Tibial nerve (tissue), 4 donors: Measurements from ENCODE around the gene TMEM135. TPM values are rescaled to one million over a fixed set of nuclear protein-coding genes. Genes with fewer than 3 reads are reported as not detected.

Experiments
- DNase-seq, 2 donors: peaks; one replicate each; pipeline ENCODE4 v3.0.0-alpha.2; 2019; ENCODE audit warnings: low spot score in 2 of 2
- H3K27ac ChIP-seq, 4 donors: fragments of 200-600 bp; sonication (generic) in 3 of 4; one replicate each; pipeline ENCODE4 v1.5.1; 2017 to 2019; ENCODE audit warnings: mild to moderate bottlenecking in 1 of 4
- H3K27me3 ChIP-seq, 2 donors: fragments of 200-600 bp; sonication (generic) in 1 of 2; one replicate each; pipeline versions ENCODE4 v1.5.1 to v1.6.0; 2017 to 2019
- H3K36me3 ChIP-seq, 3 donors: fragments of 200-600 bp; sonication (generic); one replicate each; pipeline ENCODE4 v1.5.1; 2018 to 2019
- H3K4me1 ChIP-seq, 4 donors: fragments of 200-600 bp; sonication (generic) in 3 of 4; one replicate each; pipeline ENCODE4 v1.5.1; 2017 to 2019
- H3K4me3 ChIP-seq, 4 donors: fragments of 200-600 bp; sonication (generic) in 3 of 4; one replicate each; pipeline ENCODE4 v1.5.1; 2017 to 2019; ENCODE audit warnings: mild to moderate bottlenecking in 1 of 4, moderate library complexity in 1 of 4
- H3K9me3 ChIP-seq, 4 donors: fragments of 200-600 bp; sonication (generic) in 3 of 4; one replicate each; pipeline ENCODE4 v1.5.1; 2017 to 2019
- CTCF ChIP-seq, 5 experiments: fragments of 200-600 bp in 3 of 5; fragments of 450-650 bp in 2 of 5; sonication (generic) in 3 of 5; IDR thresholded peaks; one replicate each; pipeline ENCODE4 v1.5.1; 2016 to 2019; ENCODE audit warnings: antibody characterized with exemption in 5 of 5, mild to moderate bottlenecking in 3 of 5, moderate library complexity in 2 of 5
- EP300 ChIP-seq, 2 donors: sonication (generic); formaldehyde crosslinking; IDR thresholded peaks; one replicate each; pipeline ENCODE4 v1.6.1; 2017; ENCODE audit warnings: antibody characterized with exemption in 2 of 2, mild to moderate bottlenecking in 1 of 2
- POLR2A ChIP-seq, 2 donors: fragments of 450-650 bp; IDR thresholded peaks; one replicate each; pipeline ENCODE4 v1.6.1; 2017; ENCODE audit warnings: antibody characterized with exemption in 2 of 2, mild to moderate bottlenecking in 2 of 2, moderate library complexity in 2 of 2
- WGBS, 2 donors: methylation state at CpG; one replicate each; pipeline ENCODE4 v1.1.5; 2018; 5-methylcytosine and 5-hydroxymethylcytosine counted together
- total RNA-seq, 4 donors: library from RNA; depleted of rRNA; stranded (reverse); fragments of >200 nt; gene quantifications; one replicate each; pipeline ENCODE4 v1.1.0, GENCODE V29; 2016

TMEM135 gene
- total RNA-seq, 4 donors from 2014 or later, result 23.2 to 28.5 (median 25.6) TPM

- Histone ChIP-seq H3K9me3 (no peaks in the 10 kb centered on the region), H3K4me3 (no peak overlapping the region), H3K4me1 (peaks cover 0 to 13% (median 0%) of the 10 kb centered on the region in 4 donors), H3K36me3 (no peaks in the 10 kb centered on the region), H3K27ac (no peak overlapping the region), H3K27me3 (no peaks in the 10 kb centered on the region)
- no peak for DNase-seq
- TF ChIP-seq POLR2A (IDR thresholded peaks at IDR 0.05) (no peak), CTCF (IDR thresholded peaks at IDR 0.05) (no peak), EP300 (IDR thresholded peaks at IDR 0.05) (no peak)
- WGBS, 2 donors, result 75 to 84% methylated on average over 6 of the region's 6 CpGs
Observed at GRCh38 chr11:87359401-87359800, 321.7 kb downstream of the TMEM135 start.

GRCh38 chr11:87361891-87362290, 324.2 kb downstream of the TMEM135 start:
- H3K27ac ChIP-seq, result no peak overlapping the region
- H3K9me3 ChIP-seq, result no peaks in the 10 kb centered on the region
- WGBS, 2 donors, result 67 to 71% methylated on average over 5 of the region's 5 CpGs
- no peak overlapping the region for H3K4me3 ChIP-seq
- no peaks in the 10 kb centered on the region for H3K4me1 ChIP-seq
- H3K36me3 ChIP-seq, result no peaks in the 10 kb centered on the region
- TF ChIP-seq EP300 (IDR thresholded peaks at IDR 0.05), result no peak
- TF ChIP-seq POLR2A (IDR thresholded peaks at IDR 0.05), result no peak
- TF ChIP-seq CTCF (IDR thresholded peaks at IDR 0.05), result no peak
- no peak for DNase-seq
- H3K27me3 ChIP-seq, result no peaks in the 10 kb centered on the region

- no peak for DNase-seq
- Histone ChIP-seq H3K4me1 (peaks cover 0 to 3% (median 0%) of the 10 kb centered on the region in 4 donors), H3K36me3 (no peaks in the 10 kb centered on the region), H3K27ac (no peak overlapping the region), H3K4me3 (no peak overlapping the region), H3K9me3 (no peaks in the 10 kb centered on the region), H3K27me3 (no peaks in the 10 kb centered on the region)
- TF ChIP-seq EP300 (IDR thresholded peaks at IDR 0.05) (no peak), POLR2A (IDR thresholded peaks at IDR 0.05) (no peak), CTCF (IDR thresholded peaks at IDR 0.05) (no peak)
Observed at GRCh38 chr11:87366346-87366745, 328.6 kb downstream of the TMEM135 start.

GRCh38 chr11:87366763-87367405, 329.1 kb downstream of the TMEM135 start:
- Histone ChIP-seq H3K27ac (no peak overlapping the region), H3K4me1 (peaks cover 0 to 3% (median 0%) of the 10 kb centered on the region in 4 donors), H3K27me3 (no peaks in the 10 kb centered on the region), H3K9me3 (no peaks in the 10 kb centered on the region), H3K4me3 (no peak overlapping the region), H3K36me3 (no peaks in the 10 kb centered on the region)
- 73 to 84% methylated on average over 2 of the region's 2 CpGs for WGBS, 2 donors
- no peak for DNase-seq
- TF ChIP-seq CTCF (IDR thresholded peaks at IDR 0.05) (no peak), EP300 (IDR thresholded peaks at IDR 0.05) (no peak), POLR2A (IDR thresholded peaks at IDR 0.05) (no peak)

GRCh38 chr11:87368151-87368550, 330.4 kb downstream of the TMEM135 start:
- Histone ChIP-seq H3K27ac (no peak overlapping the region), H3K4me1 (peaks cover 0 to 5% (median 0%) of the 10 kb centered on the region in 4 donors), H3K9me3 (no peaks in the 10 kb centered on the region), H3K27me3 (no peaks in the 10 kb centered on the region), H3K36me3 (no peaks in the 10 kb centered on the region), H3K4me3 (no peak overlapping the region)
- TF ChIP-seq EP300 (IDR thresholded peaks at IDR 0.05), result no peak
- no peak for TF ChIP-seq CTCF (IDR thresholded peaks at IDR 0.05)
- no peak for TF ChIP-seq POLR2A (IDR thresholded peaks at IDR 0.05)
- WGBS, 2 donors, result 45 to 48% methylated on average over 1 of the region's 1 CpG
- DNase-seq, result no peak
